UCSD-AML1 (cell line): ENCODE data around the gene SP1.
"Not testable (repeated sequence)": the region's sequence is repeated elsewhere in the genome, so short reads cannot be mapped to it uniquely, and the experiment has no call there.

ENCODE experiments used
- DNase-seq: peaks from one replicate; lab custom pipeline; 2025; ENCODE audit not compliant: unreplicated experiment; lab: John Stamatoyannopoulos, UW

The SP1 gene

DNA sequence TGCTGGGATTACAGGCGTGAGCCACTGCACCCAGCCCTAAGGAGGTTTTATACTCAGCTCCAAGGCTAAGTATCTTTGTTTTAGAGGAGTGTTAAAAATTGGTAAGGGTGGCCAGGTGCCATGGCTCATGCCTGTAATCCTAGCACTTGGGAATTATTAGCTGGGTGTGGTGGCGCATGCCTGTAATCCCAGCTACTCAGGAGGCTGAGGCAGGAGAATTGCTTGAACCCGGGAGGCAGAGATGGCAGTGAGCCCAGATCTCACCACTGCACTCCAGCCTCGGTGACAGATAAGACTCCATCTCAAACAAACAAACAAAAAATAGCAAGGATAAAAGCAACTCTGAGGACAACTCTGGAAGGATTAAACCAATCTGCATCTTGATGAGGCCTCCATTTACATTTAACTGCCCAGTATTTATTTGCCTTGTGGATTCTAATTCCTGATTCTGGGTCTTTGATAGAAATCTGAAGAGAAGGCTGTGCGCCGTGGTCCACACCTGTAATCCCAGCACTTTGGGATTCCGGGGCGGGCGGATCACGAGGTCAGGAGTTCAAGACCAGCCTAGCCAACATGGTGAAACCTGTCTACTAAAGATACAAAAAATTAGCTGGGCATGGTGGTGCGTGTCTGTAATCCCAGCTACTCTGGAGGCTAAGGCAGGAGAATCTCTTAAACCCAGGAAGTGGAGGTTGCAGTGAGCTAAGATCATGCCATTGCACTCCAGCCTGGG lies 64.8 kb downstream of the SP1 start:
- DNase-seq: not testable (repeated sequence)

DNA sequence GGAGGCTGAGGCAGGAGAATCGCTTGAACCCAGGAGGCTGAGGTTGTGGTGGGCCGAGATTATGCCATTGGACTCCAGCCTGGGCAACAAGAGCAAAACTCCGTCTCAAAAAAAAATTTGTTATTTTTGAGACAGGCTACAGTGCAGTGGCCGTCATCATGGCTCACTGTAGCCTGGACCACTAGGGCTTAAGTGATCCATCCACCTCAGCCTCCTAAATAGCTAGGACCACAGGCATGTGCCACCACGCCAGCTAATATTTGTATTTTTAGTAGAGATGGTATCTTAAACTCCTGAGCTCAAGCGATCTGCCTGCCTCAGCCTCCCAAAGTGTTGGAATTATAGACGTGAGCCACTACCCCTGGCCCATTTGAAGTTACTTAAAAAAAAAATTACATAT lies 71.0 kb downstream of the SP1 start:
- DNase-seq: no peak

DNA sequence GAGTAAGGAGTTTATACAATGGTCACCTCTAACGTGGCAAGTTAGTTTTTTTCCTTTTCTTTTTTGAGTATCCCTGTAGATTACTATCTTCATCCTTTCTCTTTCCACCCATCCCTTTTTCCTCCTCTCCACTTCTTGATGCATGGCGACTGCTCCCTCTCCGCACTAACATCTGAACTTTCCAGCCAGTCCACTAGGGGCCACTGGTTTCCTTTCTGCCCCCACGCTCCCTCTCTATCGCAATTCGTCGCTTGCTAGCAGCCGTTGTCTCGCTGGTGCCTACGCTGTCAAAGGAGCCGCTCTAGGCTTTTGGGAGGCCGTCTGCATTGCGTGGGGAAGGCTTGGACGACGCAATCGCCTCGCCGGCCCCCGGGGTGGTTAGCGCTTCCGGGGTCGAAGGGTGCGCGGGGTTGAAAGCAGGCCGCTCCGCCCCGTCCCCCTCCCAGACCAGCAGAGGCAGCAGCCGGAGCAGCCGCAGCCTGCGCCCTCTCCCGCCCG lies 71.7 kb downstream of the SP1 start, which contains the start of gene PCBP2:
PCBP2 (plus strand) TSS at position 442 of the 498 bp plus-strand sequence. CDS start 2,699 bp downstream, outside the sequence.
- DNase-seq: peak; percentile 98

DNA sequence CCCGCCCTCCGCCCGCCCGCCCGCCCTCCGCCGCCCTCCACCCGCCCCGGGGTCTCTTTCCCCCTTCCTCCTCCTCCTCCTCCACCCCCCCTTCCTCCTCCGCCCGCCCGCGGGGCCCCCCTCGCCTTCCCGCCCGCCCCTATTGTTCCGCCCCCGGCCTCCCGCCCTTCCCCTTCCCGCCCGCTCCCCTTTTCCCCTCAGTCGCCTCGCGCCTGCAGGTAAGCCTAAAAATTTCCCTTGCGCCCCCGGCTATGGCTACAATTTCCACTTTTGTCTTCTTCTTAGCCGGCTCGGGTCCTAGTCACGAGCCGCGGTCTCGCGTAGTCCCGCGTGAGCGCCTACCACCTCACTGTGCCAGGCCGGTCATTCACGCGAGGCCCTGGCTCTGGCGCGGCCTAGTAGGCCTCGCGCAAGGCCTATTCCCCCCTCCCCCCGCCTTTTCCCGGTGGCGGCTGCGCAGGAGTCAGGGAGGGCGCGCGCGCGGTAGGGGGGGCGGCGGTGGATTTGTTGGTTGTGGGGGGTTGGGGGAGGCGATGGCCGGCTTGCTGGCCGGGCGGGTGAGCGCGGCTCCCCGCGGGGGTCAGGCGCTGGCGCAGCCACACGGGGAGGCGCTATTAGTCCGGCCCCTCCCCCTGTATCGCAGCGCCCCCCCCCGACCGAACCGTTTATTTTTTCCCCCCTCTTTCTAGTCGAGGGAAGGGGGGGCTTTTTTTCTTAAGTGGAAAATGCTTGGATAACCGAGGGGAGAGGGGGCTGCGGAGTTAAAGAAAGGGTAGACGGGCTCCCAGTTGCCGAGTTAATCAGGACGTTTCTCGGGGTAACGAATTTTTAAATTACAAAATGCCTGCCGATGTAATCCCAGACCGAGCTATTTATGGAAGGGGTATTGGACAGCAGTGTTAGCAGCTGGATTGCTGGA lies 72.4 kb downstream of the SP1 start:
- peak; percentile 81 for DNase-seq

DNA sequence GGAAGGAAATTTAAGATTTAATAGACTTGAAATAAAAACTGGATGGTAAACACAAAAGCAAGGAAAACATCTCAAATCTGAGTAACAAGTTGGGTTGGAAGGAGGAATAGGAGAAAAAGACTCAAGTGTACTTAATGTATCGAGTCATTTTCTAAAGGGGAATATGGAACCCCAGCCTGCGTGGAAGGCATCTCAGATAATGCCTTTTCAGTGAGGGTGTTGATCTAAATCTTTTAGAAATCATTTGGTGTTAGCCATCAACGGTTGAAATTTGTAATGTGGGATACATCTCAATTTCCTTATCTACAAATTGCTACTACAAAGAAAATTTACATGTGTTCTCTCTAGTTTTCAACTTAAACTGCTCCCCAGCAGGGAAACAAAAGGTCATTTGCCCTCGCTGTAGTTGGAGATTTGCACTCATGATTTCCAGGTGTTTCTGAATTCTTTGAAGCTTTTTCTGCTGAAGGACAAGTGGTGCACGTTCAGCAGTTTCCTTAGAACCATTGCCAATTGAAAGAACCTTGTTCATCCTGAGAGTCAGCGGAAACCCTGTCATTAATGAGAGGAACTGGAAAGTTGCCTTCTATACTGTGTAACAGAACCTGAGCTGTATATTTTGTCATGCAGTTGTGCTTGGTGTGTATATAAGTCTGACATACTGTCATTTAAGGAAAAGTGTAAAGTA lies 74.1 kb downstream of the SP1 start:
- no peak for DNase-seq

DNA sequence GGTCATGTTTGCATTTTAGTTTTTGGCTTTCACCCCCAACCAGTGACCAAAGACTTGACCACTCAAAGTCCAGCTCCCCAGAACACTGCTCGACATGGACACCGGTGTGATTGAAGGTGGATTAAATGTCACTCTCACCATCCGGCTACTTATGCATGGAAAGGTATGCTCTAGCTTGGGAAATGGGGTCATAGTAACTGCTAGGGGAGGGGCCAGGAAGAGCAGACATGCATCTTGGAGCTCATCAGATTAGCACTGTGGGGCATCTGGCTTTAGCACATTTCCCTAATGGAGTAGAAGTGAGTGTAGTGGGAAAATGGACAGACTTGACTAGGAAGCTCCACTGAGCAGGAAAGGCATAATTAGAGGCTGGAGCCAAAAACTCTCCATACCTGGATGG lies 74.7 kb downstream of the SP1 start:
- no peak for DNase-seq

DNA sequence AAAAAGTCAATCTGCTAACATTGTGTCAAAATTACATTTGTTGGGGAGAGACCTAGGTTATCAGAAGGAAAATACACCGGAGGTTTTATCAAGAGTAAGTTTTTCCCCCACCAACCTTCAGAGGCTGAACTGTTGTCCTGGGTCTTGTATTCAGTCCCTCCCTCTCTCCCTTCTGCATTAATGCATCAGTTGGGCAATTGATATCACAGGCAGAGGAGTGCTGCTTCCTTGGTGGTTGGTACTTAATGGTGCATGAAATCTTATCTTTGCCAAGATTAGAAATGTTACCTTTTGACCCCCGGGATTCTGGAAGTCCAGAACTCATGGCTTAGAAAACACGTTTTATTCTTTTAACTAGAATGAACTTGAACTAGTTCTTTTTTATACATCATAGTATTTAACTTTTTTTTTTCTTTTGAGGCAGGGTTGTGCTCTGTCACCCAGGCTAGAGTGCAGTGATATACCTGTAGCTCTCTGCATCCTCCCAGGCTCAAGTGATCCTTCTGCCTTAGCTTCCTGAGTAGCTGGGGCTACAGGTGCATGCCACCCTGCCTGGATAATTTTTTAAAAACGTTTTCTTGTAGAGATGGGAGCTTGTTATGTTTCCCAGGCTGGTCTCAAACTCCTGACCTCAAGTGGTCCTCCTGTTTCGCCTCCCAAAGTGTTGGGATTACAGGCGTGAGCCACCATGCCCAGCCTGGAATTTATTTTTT lies 76.8 kb downstream of the SP1 start:
- DNase-seq: no peak

DNA sequence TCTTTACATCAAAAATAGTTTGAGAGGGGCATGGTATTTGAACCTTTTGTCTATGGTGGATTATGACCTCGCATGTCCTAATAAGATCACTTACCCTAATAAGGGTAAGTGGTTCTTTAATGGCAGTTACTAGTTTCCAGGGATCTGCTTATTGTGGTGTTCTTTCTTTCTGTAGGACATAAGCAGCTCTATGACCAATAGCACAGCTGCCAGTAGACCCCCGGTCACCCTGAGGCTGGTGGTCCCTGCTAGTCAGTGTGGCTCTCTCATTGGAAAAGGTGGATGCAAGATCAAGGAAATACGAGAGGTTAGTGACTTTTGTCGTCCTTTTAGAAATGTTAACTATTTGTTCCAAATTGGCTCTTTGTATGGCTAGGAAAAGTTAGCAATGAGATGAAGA lies 79.1 kb downstream of the SP1 start:
- no peak for DNase-seq

DNA sequence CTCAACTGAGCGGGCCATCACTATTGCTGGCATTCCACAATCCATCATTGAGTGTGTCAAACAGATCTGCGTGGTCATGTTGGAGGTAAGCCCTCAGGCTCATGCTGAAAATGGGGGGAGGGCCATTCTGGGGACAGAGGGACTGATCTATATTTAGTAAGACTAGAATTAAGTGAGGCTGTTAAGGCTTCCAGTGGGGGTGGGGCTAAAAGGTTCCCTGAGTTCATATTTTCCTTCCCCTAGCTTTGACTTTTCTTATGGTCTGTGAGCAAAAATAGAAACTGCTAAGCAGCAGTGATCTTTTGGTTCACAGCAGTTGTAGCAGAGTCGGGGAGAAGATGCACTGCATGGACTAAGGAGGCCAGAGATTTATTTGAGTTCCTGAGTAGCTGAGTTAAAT lies 81.1 kb downstream of the SP1 start:
- no peak for DNase-seq

DNA sequence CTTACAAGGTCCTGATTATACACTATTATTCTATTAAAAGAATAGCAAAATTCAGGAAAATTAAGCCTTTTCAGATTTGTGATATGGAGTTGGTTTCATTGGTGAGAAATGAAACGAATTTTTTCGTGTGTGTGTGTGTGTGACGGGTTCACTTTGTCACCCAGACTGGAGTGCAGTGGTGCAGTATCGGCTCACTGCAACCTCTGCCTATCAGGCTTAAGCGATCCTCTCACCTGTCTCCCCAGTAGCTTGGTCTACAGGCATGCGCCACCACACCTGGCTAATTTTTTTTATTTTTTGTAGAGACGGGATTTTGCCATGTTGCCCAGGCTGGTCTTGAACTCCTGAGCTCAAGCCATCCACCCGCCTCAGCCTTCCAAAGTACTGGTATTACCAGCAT lies 81.6 kb downstream of the SP1 start:
- DNase-seq: no peak

DNA sequence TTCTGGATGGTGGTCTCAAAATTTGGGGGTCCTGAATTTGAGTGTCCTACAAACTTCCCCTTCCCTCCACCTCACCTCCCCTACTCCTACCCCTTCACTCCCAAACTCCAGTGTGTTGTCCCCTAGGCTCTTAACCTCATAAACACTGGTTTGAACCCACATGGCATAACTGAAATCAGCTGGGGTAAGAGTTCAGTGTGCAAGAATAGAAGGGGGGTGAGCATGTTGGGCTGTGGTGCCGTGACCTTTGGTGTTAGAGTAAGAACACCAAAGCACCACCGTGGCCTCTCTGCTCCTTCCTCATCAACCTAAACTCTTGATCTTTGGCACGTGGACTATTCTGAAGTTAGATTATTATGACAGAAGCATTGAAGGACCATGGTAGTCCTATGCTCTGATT lies 83.0 kb downstream of the SP1 start:
- no peak for DNase-seq

DNA sequence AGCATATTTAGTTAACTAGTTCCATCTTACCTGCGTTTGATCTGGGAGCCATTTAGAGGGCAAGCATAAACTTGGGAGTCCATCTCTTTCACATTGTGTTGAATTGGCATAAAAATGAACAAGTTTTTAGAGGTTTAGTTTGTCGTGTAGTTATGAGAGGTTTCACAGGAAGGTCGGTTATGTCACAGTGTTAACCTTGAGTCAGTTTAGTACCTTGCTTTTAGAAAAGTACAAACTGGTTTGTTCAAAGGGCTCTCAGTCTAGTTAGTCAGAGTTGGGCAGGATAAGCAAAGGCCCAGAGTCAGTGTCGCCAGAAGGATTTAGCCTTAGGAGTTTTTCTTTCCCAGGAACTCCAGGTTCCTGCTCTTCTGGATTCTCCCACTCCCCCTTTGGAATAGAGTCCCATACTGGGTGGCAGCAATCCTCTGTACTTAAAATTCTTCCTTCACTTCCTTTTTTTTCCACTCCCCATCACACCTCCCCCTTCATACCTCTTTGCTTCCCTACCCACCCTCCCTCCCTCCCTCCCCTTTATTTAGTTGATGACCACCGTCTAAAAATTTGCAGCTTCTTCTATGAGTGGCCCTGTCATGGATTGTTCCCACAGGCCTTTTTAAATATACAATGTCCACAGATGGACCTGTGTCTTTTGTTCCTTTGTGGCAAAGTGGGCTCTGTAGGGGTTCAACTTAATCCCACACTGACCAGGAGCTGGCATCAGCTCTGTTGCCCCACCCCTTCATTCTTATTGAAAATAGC lies 84.0 kb downstream of the SP1 start:
- DNase-seq: no peak

DNA sequence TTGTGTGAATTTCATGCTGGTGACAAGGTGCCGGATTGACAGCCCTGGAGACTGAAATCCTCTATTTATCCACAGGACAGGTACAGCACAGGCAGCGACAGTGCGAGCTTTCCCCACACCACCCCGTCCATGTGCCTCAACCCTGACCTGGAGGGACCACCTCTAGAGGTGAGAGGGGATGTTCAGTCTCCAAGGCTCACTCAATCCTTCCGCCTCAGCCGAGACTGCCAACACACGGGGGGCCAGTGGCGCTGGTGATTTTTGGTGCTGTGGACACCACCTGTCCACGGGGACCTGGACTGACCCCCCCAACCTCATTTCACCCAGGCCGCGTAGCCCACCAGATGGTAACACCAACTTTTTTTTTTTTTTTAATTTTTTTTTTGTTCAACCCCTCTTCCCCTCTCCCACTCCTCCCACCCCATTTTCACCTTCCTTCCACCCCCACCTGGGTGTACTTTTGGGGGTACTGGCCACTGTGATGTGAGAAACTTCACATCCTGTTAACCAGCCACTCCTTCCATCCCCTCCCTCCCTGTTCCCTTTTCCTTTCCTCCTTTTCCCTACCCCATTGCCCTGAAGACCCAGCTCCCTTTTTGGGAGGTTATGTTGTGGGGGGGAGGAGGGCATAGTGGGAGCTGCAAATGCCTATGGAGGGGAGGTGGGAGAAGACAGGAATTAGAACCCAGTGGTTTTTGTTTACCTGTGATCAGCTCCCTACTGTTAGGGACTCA lies 84.9 kb downstream of the SP1 start:
- DNase-seq: no peak

DNA sequence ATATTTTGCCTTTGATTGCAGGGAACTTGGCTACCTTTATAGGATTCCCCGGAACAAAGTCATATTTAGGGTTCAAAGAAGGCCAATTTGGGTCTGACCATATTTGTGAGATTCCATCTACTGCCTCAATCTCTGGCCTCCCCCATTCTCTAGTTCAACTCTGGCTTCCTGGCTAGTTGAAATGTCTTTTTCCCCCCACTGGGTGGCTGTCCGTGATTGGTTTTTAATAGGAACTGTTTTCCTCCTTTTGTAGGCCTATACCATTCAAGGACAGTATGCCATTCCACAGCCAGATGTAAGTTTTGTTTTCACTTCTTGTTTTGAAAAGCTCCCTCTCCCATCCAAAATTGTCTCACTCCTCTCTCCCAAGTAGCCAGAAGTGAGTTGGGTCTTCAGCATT lies 85.7 kb downstream of the SP1 start:
- DNase-seq: no peak
